Loucy (cell line): ENCODE measurements around the gene SYNE2.
"Not testable (repeated sequence)": the region's sequence is repeated elsewhere in the genome, so short reads cannot be mapped to it uniquely, and the experiment has no call there.

ENCODE experiments used
- H2AFZ ChIP-seq: fragments of 200-600 bp; sonication (generic); 2 replicates; pipeline ENCODE4 v1.6.0; 2016; ENCODE audit warnings: antibody characterized with exemption, mild to moderate bottlenecking, low read length, moderate library complexity
- H3F3A ChIP-seq: fragments of 200-600 bp; 2 replicates; pipeline ENCODE4 v1.6.0; 2016; ENCODE audit warnings: antibody characterized with exemption, low read depth, mild to moderate bottlenecking
- H3K27me3 ChIP-seq: fragments of 200-600 bp; sonication (generic); 2 replicates; pipeline ENCODE4 v1.6.1; 2014; ENCODE audit warnings: low read length, mild to moderate bottlenecking; ENCODE audit not compliant: insufficient read depth, poor library complexity, severe bottlenecking
- H3K36me3 ChIP-seq: fragments of 200-600 bp; sonication (generic); 2 replicates; pipeline ENCODE4 v1.6.1; 2016; ENCODE audit warnings: low read length; ENCODE audit not compliant: insufficient read depth
- H3K4me1 ChIP-seq: fragments of 200-600 bp; sonication (generic); 2 replicates; pipeline ENCODE4 v1.5.1; 2014; ENCODE audit warnings: low read length, mild to moderate bottlenecking; ENCODE audit not compliant: insufficient read depth, poor library complexity, severe bottlenecking
- H3K4me2 ChIP-seq: fragments of 200-600 bp; sonication (generic); 2 replicates; pipeline ENCODE4 v1.6.0; 2014; ENCODE audit warnings: antibody characterized with exemption, low read length, low read depth, mild to moderate bottlenecking; ENCODE audit not compliant: poor library complexity, severe bottlenecking
- H3K4me3 ChIP-seq: fragments of 200-600 bp; sonication (generic); 2 replicates; pipeline ENCODE4 v1.5.1; 2014; ENCODE audit warnings: low read length, mild to moderate bottlenecking, mixed read lengths; ENCODE audit not compliant: poor library complexity, severe bottlenecking
- H3K79me2 ChIP-seq: fragments of 200-600 bp; sonication (generic); 2 replicates; pipeline ENCODE4 v1.6.1; 2014; ENCODE audit warnings: low read length; ENCODE audit not compliant: insufficient read depth
- H3K9ac ChIP-seq: fragments of 200-600 bp; sonication (generic); 2 replicates; pipeline ENCODE4 v1.6.0; 2014; ENCODE audit warnings: mild to moderate bottlenecking, low read depth, low read length, moderate library complexity; ENCODE audit not compliant: poor library complexity, severe bottlenecking
- H3K9me2 ChIP-seq: fragments of 200-600 bp; sonication (generic); replicated peaks from 2 replicates; pipeline ENCODE4 v1.6.1; 2016; ENCODE audit warnings: low read depth, low read length, mixed read lengths
- H3K9me3 ChIP-seq: fragments of 200-600 bp; sonication (generic); 2 replicates; pipeline ENCODE4 v1.6.1; 2014; ENCODE audit warnings: mild to moderate bottlenecking, antibody characterized with exemption, low read length, low read depth; ENCODE audit not compliant: insufficient read depth
- H4K20me1 ChIP-seq: fragments of 200-600 bp; sonication (generic); 2 replicates; pipeline ENCODE4 v1.6.0; 2014; ENCODE audit warnings: antibody characterized with exemption, low read length, mild to moderate bottlenecking; ENCODE audit not compliant: insufficient read depth, poor library complexity, severe bottlenecking
- CTCF ChIP-seq: fragments of 200-600 bp; sonication (generic); conservative IDR thresholded peaks from 2 replicates; pipeline ENCODE4 v1.5.1; 2014; ENCODE audit warnings: mild to moderate bottlenecking, antibody characterized with exemption, low read length
- EZH2phosphoT487 ChIP-seq: fragments of 200-600 bp; IDR thresholded peaks from 2 replicates; pipeline ENCODE4 v1.6.1; 2018; ENCODE audit warnings: antibody characterized with exemption, mild to moderate bottlenecking, moderate library complexity, borderline replicate concordance

Gene SYNE2

GRCh38 chr14:64176330-64176729 is 323.5 kb downstream of the SYNE2 start:
- Histone ChIP-seq H4K20me1 (no peaks in the 10 kb centered on the region), H3K4me1 (no peaks in the 10 kb centered on the region), H3K79me2 (no peaks in the 10 kb centered on the region), H3K9me3 (no peaks in the 10 kb centered on the region), H3K4me2 (no peak overlapping the region), H3K36me3 (peaks cover 14% of the 10 kb centered on the region; the same call in 1 of the 2 replicates), H3K27me3 (no peaks in the 10 kb centered on the region), H3K9ac (no peak overlapping the region), H3F3A (no peaks in the 10 kb centered on the region), H3K4me3 (no peak overlapping the region), H2AFZ (no peak overlapping the region), H3K9me2 (no peaks in the 10 kb centered on the region)
- TF ChIP-seq CTCF, result no peak
- TF ChIP-seq EZH2phosphoT487, result no peak

GRCh38 chr14:64178814-64179213 is 326.0 kb downstream of the SYNE2 start:
- no peaks in the 10 kb centered on the region for H3K9me3 ChIP-seq
- H3K4me2 ChIP-seq, result no peak overlapping the region
- H3K79me2 ChIP-seq, result no peaks in the 10 kb centered on the region
- H4K20me1 ChIP-seq, result no peaks in the 10 kb centered on the region
- no peak overlapping the region for H2AFZ ChIP-seq
- H3K36me3 ChIP-seq, result peaks cover 14% of the 10 kb centered on the region; the same call in 1 of the 2 replicates
- H3K27me3 ChIP-seq, result no peaks in the 10 kb centered on the region
- no peaks in the 10 kb centered on the region for H3K4me1 ChIP-seq
- H3K4me3 ChIP-seq, result no peak overlapping the region
- no peak overlapping the region for H3K9ac ChIP-seq
- H3F3A ChIP-seq, result no peaks in the 10 kb centered on the region
- TF ChIP-seq EZH2phosphoT487, result no peak
- TF ChIP-seq CTCF, result no peak
- H3K9me2 ChIP-seq, result no peaks in the 10 kb centered on the region

GRCh38 chr14:64182908-64183307 is 330.1 kb downstream of the SYNE2 start:
- not testable (repeated sequence) for H3K9ac ChIP-seq, H3F3A ChIP-seq, H2AFZ ChIP-seq, H3K4me2 ChIP-seq, H3K79me2 ChIP-seq, H3K4me1 ChIP-seq, H3K9me2 ChIP-seq, H4K20me1 ChIP-seq, H3K36me3 ChIP-seq, H3K4me3 ChIP-seq, H3K27me3 ChIP-seq, H3K9me3 ChIP-seq

GRCh38 chr14:64184103-64184729 is 331.4 kb downstream of the SYNE2 start:
- H3F3A ChIP-seq, result no peaks in the 10 kb centered on the region
- H3K36me3 ChIP-seq, result peaks cover 10% of the 10 kb centered on the region; the same call in 1 of the 2 replicates
- no peak overlapping the region for H3K4me2 ChIP-seq
- H4K20me1 ChIP-seq, result no peaks in the 10 kb centered on the region
- no peak overlapping the region for H2AFZ ChIP-seq
- no peak for TF ChIP-seq CTCF
- TF ChIP-seq EZH2phosphoT487, result no peak
- H3K4me3 ChIP-seq, result no peak overlapping the region
- no peaks in the 10 kb centered on the region for H3K4me1 ChIP-seq
- H3K9ac ChIP-seq, result no peak overlapping the region
- no peaks in the 10 kb centered on the region for H3K27me3 ChIP-seq
- H3K79me2 ChIP-seq, result no peaks in the 10 kb centered on the region
- no peaks in the 10 kb centered on the region for H3K9me2 ChIP-seq
- no peaks in the 10 kb centered on the region for H3K9me3 ChIP-seq
